GM19239 (cell line): ENCODE measurements around the gene PRICKLE4.

Experiments
- DNase-seq: peaks from one replicate; pipeline ENCODE4 v3.0.0; 2011; ENCODE audit warnings: low spot score; ENCODE audit not compliant: insufficient read length
- FAIRE-seq: peaks from 2 replicates; lab custom pipeline; 2011; peaks lifted over from hg19 to GRCh38; lab: Jason Lieb, UNC

Gene PRICKLE4

DNA sequence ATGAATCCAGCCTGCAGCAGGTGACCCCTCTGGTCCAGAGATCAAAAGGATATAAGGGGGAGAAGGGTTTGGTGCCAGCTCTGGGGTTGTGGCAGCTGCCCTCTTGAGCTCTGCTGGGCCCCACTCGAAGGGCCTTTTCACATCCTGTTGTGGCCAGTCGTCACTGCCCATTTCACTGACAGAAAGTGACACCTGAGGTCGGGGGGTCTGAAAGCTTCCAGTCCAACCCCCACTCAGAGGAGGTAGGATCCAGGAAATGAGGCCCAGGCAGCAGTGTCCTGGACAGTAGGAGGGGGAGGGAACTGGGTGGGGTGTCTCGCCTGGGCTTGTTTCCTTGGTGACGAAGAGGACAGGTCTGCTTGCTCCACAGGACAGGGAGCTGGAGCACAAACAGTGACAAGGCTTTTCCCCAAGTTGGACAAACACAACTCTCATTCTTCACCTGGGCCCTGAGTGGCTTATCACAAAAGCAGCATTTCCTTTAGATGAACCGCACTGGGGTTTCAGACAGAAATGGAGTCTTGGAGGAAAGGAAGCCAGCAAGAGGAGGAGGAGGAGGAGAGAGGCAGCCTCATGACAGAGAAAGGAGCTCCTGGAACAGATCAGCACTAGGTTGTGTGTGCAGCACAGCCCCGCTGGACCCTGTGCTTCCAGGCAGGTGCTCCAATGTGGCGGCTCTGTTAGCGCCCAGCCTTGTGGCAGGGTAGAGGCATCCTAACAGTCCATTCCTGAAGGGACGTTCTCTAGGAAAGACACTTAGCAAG is 11.9 kb upstream of the PRICKLE4 start:
- DNase-seq (no peak), FAIRE-seq (no peak)

DNA sequence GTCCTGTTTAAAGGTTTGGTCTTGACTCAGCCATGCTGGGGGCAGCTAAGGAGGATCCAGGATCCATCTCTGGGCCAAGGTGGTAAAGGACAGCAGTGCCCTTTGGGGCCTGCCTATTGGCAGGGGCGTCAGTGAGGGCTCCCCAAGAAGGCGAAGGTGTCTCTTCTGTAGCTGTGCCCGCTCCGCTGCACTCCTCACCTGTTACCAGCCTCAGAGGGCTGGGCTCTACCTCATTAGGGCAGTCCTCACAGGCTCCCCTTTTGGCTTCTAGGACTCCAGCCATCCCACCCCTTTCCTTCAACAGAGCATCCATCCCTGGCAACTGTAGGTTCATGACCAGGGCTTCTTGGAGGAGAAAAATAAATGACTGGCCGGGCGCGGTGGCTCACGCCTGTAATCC is 11.2 kb upstream of the PRICKLE4 start:
- DNase-seq (no peak), FAIRE-seq (no peak)

- FAIRE-seq = no peak
- DNase-seq = no peak
These were observed 10.1 kb upstream of the PRICKLE4 start for GRCh38 chr6:41770381-41771057.

DNA sequence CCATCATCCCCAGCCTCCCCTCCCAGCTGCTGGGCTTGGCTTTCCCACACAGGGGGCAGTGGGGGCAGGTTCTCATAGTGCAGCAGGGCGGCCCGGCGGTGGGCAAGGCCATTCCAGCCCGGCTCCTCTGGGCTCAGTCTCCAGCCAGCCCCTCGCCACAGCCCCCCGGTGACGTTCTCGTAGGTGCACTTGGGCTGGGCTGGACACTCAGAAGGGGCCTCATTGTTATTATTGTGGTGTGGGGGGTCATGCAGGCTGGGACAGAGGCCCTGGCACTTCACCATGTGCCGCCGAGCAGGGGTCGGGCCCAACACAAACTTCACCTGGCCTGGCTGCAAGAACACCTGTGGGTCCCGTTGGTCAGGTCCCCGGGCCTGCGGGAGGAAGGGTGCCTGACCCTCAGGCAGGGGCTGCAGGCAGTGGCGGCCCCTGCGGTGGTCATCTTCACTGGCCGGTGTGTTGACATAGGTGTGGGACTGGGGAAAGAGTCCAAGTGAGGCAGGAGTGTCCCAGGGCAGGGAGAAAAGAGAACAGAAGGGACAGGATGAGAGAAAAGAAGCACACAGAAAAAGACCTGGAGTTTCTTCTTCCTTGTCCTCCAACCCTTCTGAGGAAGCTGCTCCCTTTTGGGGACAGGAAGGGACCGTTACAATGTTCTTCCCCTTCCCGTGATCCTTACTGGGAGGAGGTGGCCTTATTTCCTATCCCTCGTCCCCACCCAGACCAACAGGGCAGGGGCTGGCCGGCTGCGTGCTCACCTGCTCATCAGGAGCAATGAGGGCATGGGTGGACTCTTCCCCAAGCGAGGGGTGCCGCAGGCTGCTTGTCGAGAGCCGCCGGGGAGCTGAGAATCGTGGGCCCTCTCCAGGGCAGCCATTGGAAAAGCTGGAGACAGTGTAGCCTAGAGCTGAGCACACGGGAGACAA is 9.3 kb upstream of the PRICKLE4 start:
- FAIRE-seq = no peak
- no peak for DNase-seq

GRCh38 chr6:41774841-41775240 is 5.7 kb upstream of the PRICKLE4 start:
- no peak for DNase-seq
- FAIRE-seq = no peak

GRCh38 chr6:41775293-41775882 is 5.2 kb upstream of the PRICKLE4 start:
- DNase-seq (no peak), FAIRE-seq (no peak)

DNA sequence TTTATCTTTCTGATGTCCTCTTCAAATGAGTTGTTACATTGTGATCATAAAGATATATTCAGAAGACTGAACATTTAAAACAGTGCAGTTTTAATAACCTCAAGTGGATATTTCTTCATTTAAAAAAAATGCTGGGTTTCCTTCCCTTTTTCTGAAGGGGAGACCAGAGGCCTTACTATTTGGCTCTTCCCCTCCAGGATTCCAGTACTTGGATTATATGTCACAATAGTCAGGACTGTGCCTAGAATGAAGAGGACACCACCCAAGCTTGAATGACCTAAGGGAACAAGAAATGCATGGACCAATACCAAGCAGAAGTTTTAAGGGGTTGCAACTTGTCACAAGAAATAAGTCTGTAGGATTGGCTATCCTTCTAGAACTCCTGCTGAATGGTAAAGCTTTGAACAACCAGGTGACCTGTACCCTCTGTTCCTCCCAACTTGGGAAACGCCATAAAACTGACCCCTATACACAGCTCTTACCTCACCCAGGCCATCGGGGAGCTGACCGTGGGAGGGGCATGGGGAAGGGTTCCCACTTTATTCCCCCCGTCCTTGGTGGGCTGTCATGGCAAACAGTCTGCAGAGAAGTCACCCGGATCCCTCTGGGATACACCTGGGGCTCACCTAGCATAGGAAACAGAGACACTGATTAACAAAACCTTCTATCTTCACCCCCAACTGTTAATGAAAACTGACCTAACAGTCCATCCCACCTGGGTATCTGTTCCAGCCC is 2.9 kb upstream of the PRICKLE4 start:
- DNase-seq = no peak
- FAIRE-seq = no peak

- DNase-seq = no peak
- no peak for FAIRE-seq
These were observed 1.7 kb upstream of the PRICKLE4 start for GRCh38 chr6:41778895-41779294.

- FAIRE-seq (no peak), DNase-seq (no peak)
These were observed 1.2 kb upstream of the PRICKLE4 start for GRCh38 chr6:41779336-41779735.

DNA sequence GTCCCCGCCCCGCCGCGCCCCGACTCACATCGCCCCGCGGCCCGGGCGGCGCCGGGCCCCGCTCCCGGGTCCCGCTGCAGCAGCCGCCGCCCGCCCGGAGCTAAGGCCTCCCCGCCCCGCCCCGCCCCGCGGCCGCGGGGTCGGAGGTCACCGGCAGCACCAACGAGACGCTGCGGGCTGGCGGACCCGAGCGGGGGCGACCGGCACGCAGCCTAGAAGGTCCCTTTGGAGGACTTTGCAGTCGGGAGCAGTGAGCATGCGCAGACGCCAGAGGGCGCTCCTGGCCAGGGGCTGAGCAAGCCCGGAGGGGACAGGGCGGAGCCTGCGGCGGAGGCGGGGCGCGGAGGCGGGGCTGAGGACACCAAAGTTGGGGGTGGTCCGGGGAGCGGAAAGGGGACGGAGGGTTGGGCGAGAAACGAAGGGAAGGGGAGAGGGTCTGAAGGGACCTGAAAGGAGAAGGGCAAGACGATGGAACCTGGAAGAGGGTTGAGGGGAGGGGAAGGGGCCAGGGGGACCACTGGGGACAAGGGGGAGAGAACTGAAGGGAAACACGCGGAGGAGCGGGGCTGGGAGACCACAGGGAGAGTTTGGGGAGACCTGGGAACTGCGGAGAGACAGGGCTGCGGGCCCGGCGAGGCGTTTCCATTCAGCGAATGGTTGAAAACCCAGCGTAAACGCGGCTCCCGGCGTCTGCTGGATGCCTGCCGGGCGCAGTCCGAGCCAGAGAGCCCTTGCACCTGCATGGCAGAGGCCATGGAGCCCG is 613 bp upstream of the PRICKLE4 start, which contains the start of gene FRS3:
TSS of gene FRS3 (minus strand) at position 113 of the 763 bp plus-strand sequence. CDS start 2,913 bp downstream, outside the sequence.
- DNase-seq (peak; percentile 100), FAIRE-seq (peak; percentile 89)

DNA sequence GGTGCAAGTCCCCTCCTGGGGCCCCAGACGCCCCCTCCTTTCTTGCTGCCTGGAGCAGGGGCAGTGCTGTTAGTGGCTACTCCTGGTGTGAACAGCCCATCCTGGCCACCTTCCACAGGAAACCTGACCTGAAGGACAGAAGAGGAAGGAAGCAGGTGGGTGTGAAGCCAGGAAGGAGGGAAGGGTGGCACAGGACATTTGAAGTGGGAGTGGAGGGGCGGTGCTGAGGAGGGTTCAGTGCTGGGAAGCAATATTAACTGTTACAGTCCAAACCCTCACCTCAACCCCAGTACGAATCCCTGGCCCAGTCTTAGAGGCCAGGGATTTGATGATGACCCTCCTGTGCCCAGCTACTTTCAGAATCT is 766 bp downstream of the PRICKLE4 start:
- no peak for DNase-seq
- no peak for FAIRE-seq

DNA sequence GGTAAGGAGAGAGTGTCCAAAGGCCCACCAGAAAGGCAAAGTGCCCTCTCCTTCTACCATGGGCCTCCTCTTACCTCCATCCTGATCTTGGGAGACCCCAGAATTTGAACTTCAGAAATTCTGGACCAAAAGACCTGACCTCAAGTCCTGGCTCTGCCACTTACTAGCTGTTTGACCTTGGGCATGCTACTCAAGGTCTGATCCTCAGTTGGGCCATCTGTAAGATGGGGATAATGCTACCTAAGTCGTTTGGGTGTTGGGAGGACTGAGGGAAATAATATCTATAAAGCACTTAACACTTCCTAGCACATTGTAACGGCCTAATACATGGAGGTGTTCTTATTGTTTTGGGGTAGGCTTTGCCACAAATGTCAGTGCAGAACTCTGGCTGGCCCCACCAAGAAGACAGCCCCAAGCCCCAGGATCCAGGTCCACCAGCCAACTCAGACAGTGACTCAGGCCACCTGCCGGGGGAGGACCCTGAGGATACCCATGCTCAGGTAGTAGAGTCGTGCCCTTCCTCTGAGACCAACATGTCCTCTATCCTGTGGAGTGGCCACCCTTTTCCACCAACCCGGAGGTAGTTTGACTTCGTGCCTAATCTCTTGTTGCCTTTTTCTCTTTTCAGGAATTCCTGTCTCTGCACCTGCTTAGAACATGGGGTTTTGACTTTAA is 2.7 kb downstream of the PRICKLE4 start:
- DNase-seq = no peak
- FAIRE-seq = no peak

GRCh38 chr6:41784581-41785171 is 4.1 kb downstream of the PRICKLE4 start:
- no peak for DNase-seq
- no peak for FAIRE-seq

- no peak for DNase-seq
- no peak for FAIRE-seq
These were observed 4.7 kb downstream of the PRICKLE4 start for GRCh38 chr6:41785254-41785653.

- FAIRE-seq (no peak), DNase-seq (no peak)
These were observed 5.3 kb downstream of the PRICKLE4 start for GRCh38 chr6:41785689-41786450.

DNA sequence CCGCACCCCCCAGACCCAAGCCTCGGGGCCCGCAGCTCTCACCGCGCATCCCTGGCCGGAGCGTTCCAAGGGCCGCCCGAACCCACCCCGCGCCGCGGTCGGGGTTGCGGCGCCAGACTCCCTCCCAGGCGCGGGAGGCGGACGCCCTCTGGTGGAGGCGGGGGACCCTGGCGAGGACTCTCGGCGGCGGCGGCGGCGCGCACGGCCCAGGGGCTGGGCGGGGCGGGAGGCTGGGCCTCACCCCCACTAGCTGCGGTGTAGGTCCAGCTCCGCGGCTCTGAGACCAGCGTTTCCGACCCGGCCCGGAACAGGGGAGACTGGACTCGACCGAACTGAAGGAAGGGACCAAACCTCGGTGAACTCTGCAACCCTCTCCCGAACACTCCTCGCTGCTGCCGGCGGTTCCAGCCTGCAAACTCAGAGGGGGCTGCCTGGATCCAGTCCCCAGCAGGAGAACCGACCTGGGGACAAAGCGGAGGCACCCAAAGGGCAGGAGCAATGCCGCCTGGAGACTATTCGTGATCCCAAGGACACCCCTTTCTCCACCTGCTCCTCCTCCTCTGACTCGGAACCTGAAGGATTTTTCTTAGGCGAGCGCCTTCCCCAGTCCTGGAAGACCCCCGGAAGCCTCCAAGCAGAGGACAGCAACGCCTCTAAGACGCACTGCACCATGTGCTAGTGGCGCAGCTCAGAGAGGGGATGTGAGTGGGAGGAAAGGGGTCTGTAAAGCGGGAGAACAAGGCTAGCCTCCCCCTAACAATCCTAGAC is 6.1 kb downstream of the PRICKLE4 start:
- DNase-seq = peak; percentile 80
- FAIRE-seq = peak; percentile 68
